Neuronal stem cell (in vitro differentiated cells): Measurements from ENCODE around the gene WNT8B.

ENCODE experiments used
- DNase-seq: peaks from one replicate; pipeline ENCODE4 v3.0.0-alpha.2; 2013; ENCODE audit warnings: low spot score
- H2AFZ ChIP-seq: one replicate; pipeline ENCODE4 v1.6.1; 2013; ENCODE audit warnings: mild to moderate bottlenecking, low read length, inconsistent platforms
- H2AK5ac ChIP-seq: 2 replicates; pipeline ENCODE4 v1.6.1; 2013; ENCODE audit warnings: low read depth, mild to moderate bottlenecking, inconsistent platforms, low read length, moderate library complexity, mixed read lengths
- H2BK120ac ChIP-seq: 2 replicates; pipeline ENCODE4 v1.6.1; 2013; ENCODE audit warnings: low read depth, mild to moderate bottlenecking, inconsistent platforms, low read length, moderate library complexity, mixed read lengths
- H2BK12ac ChIP-seq: one replicate; pipeline ENCODE4 v1.6.1; 2013; ENCODE audit warnings: low read length, inconsistent platforms
- H2BK15ac ChIP-seq: 2 replicates; pipeline ENCODE4 v1.6.1; 2013; ENCODE audit warnings: mild to moderate bottlenecking, low read length, inconsistent platforms, mixed read lengths
- H2BK5ac ChIP-seq: one replicate; pipeline ENCODE4 v1.6.1; 2013; ENCODE audit warnings: inconsistent platforms, mild to moderate bottlenecking, low read length, moderate library complexity
- H3K14ac ChIP-seq: one replicate; pipeline ENCODE4 v1.6.1; 2013; ENCODE audit warnings: low read length, inconsistent platforms
- H3K18ac ChIP-seq: 2 replicates; pipeline ENCODE4 v1.6.1; 2013; ENCODE audit warnings: low read length, inconsistent platforms
- H3K23ac ChIP-seq: 2 replicates; pipeline ENCODE4 v1.6.1; 2013; ENCODE audit warnings: low read depth, mild to moderate bottlenecking, mixed read lengths, low read length, inconsistent platforms; ENCODE audit not compliant: poor library complexity
- H3K27ac ChIP-seq: replicated peaks from 3 replicates; pipeline ENCODE4 v1.5.1; 2013; ENCODE audit warnings: low read length, inconsistent platforms
- H3K27me3 ChIP-seq, 3 experiments: 2 replicates each; pipeline ENCODE4 v1.6.1; 2013; ENCODE audit warnings: low read length in 3 of 3, mild to moderate bottlenecking in 2 of 3, inconsistent platforms in 1 of 3, low read depth in 1 of 3, mixed read lengths in 1 of 3, moderate library complexity in 1 of 3; ENCODE audit not compliant: control insufficient read depth in 3 of 3, insufficient read depth in 3 of 3
- H3K36me3 ChIP-seq, 2 donors: replicated peaks in 1 of 2; 2 replicates each; pipeline ENCODE4 v1.6.1; 2013; ENCODE audit warnings: low read length in 2 of 2; ENCODE audit not compliant: control insufficient read depth in 2 of 2, insufficient read depth in 2 of 2
- H3K4ac ChIP-seq: 2 replicates; pipeline ENCODE4 v1.6.1; 2013; ENCODE audit warnings: inconsistent platforms, mild to moderate bottlenecking, low read length, moderate library complexity
- H3K4me1 ChIP-seq, 2 donors: 1 replicate in 1 of 2; 2 replicates in 1 of 2; pipeline ENCODE4 v1.6.1; 2013; ENCODE audit warnings: low read length in 2 of 2, low read depth in 1 of 2; ENCODE audit not compliant: control insufficient read depth in 2 of 2, insufficient read depth in 1 of 2
- H3K4me2 ChIP-seq: one replicate; pipeline ENCODE4 v1.6.1; 2013; ENCODE audit warnings: mild to moderate bottlenecking, low read length, inconsistent platforms; ENCODE audit not compliant: insufficient read depth, poor library complexity, severe bottlenecking
- H3K4me3 ChIP-seq, 2 donors: 2 replicates each; pipeline ENCODE4 v1.5.1; 2013; ENCODE audit warnings: low read length in 2 of 2, mild to moderate bottlenecking in 2 of 2, inconsistent platforms in 1 of 2, moderate library complexity in 1 of 2
- H3K79me1 ChIP-seq: one replicate; pipeline ENCODE4 v1.6.1; 2013; ENCODE audit warnings: low read depth, mild to moderate bottlenecking, inconsistent platforms, low read length, moderate library complexity
- H3K9ac ChIP-seq: one replicate; pipeline ENCODE4 v1.6.1; 2013; ENCODE audit warnings: mild to moderate bottlenecking, low read depth, low read length, inconsistent platforms; ENCODE audit not compliant: poor library complexity
- H3K9me3 ChIP-seq, 2 donors: replicated peaks in 1 of 2; 2 replicates each; pipeline versions ENCODE3 to v1.6.1; 2013; ENCODE audit warnings: low read length in 2 of 2, mild to moderate bottlenecking in 2 of 2, inconsistent platforms in 1 of 2, low read depth in 1 of 2, mixed read lengths in 1 of 2, moderate library complexity in 1 of 2; ENCODE audit not compliant: control insufficient read depth in 2 of 2, insufficient read depth in 1 of 2
- H4K8ac ChIP-seq: one replicate; pipeline ENCODE4 v1.6.1; 2013; ENCODE audit warnings: low read depth, mild to moderate bottlenecking, inconsistent platforms, low read length, moderate library complexity
- H4K91ac ChIP-seq: one replicate; pipeline ENCODE4 v1.6.1; 2013; ENCODE audit warnings: low read length, low read depth, mild to moderate bottlenecking, inconsistent platforms; ENCODE audit not compliant: poor library complexity
- WGBS, 2 donors: extraction: QIAGEN DNeasy Blood & Tissue Kit; methylation state at CpG; one replicate each; pipeline ENCODE4 v1.1.7; 2013; ENCODE audit warnings: missing lambda C conversion rate in 2 of 2, mixed read lengths in 1 of 2; ENCODE audit not compliant: insufficient read length in 2 of 2, insufficient replicate concordance in 1 of 2; ENCODE audit errors: extremely low coverage in 2 of 2; 5-methylcytosine and 5-hydroxymethylcytosine counted together

WNT8B gene

DNA sequence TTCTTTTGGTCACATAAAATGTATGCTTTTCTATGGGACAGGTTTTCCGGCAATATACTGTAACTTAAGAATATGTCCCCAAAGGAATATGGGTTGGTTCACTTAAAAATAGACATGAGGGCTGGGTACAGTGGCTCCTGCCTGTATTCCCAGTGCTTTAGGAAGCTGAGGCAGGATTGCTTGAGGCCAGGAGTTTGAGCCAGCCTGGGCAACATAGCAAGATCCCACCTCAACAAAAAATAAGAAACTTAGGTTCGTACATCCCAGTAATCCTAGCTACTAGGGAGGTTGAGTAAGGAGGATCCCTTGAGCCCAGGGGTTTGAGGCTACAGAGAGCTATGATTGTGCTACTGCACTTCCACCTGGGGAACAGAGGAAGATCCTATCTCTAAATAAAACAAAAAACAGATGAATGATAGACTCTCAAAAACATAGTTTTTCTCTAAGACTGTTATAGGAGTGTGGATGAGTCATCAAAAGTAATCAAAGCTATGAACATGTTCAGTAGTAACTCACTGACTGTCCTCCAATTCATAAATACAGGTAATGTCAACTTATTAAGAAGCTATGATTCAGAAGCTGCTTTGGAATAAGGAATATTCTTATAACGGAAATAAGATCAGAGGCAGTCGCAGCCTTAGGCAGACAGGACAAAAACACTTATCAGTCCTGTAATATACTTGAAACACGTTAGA, 59.4 kb downstream of the WNT8B start:
- Histone ChIP-seq H3K9ac (no peak overlapping the region), H3K18ac (no peak overlapping the region), H3K36me3 (peaks cover 16 to 51% of the 10 kb centered on the region in 2 donors), H3K14ac (no peak overlapping the region), H4K8ac (no peak overlapping the region), H2BK120ac (no peak overlapping the region), H2AFZ (no peak overlapping the region), H3K27ac (no peak overlapping the region), H3K23ac (no peak overlapping the region), H2BK5ac (no peak overlapping the region), H3K79me1 (no peaks in the 10 kb centered on the region), H3K4ac (no peak overlapping the region), H2BK15ac (no peak overlapping the region), H2AK5ac (no peak overlapping the region), H3K4me2 (no peak overlapping the region), H3K9me3 (no peaks in the 10 kb centered on the region), H3K4me1 (no peaks in the 10 kb centered on the region), H3K27me3 (peaks cover 0 to 13% (median 0%) of the 10 kb centered on the region in 3 experiments), H4K91ac (no peak overlapping the region), H3K4me3 (no peak overlapping the region), H2BK12ac (no peak overlapping the region)
- DNase-seq: no peak
- no CpG with 5 or more reads among the region's 5 CpGs for WGBS, 2 donors

DNA sequence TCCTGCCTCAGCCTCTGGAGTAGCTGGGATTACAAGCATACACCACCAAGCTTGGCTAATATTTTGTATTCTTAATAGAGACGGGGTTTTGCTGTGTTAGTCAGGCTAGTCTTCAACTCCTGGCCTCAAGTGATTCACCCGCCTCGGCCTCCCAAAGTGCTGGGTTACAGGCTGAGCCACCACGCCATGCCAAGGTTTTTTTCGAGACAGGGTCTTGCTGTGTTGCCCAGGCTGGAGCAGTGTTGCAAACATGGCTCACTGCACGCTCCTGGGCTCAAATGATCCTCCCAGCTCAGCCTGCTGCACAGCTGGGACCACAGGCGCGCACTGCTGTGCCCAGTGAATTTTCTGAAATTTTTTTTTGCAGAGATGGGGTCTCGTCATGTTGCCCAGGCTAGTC, 60.1 kb downstream of the WNT8B start:
- Histone ChIP-seq H3K18ac (no peak overlapping the region), H2AK5ac (no peak overlapping the region), H2BK120ac (no peak overlapping the region), H3K4me2 (no peak overlapping the region), H2BK5ac (no peak overlapping the region), H3K4me1 (no peaks in the 10 kb centered on the region), H2BK12ac (no peak overlapping the region), H3K9me3 (no peaks in the 10 kb centered on the region), H3K4me3 (no peak overlapping the region), H3K79me1 (no peaks in the 10 kb centered on the region), H3K4ac (no peak overlapping the region), H3K23ac (no peak overlapping the region), H3K27me3 (peaks cover 0 to 13% (median 0%) of the 10 kb centered on the region in 3 experiments), H3K14ac (no peak overlapping the region), H3K27ac (no peak overlapping the region), H3K36me3 (peaks cover 16 to 57% of the 10 kb centered on the region in 2 donors), H3K9ac (no peak overlapping the region), H4K91ac (no peak overlapping the region), H4K8ac (no peak overlapping the region), H2AFZ (no peak overlapping the region), H2BK15ac (no peak overlapping the region)
- DNase-seq: no peak
- WGBS, 2 donors: no CpG with 5 or more reads among the region's 9 CpGs

DNA sequence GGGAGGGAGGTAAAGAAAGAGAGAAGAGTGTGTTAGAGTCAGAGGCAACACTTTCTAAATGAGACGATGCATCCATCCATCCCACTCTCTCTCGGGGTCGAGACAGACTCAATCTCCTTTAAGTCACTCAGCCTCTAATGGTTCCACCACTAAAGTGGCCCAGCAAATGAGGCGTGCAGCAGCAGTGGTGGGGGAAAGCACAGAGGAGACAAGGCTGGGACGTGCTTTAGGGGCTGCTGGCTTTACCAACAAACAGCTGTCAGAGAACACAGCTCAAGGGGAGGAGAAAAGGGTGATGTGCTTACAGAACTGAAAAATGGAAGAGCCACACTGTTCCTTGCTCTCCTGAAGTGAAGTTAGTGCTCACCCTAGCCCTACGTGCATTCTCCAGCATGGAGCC, 61.4 kb downstream of the WNT8B start:
- Histone ChIP-seq H3K23ac (no peak overlapping the region), H2AK5ac (no peak overlapping the region), H3K4me2 (no peak overlapping the region), H2BK15ac (no peak overlapping the region), H4K8ac (no peak overlapping the region), H3K4me1 (peaks cover 2 to 10% of the 10 kb centered on the region in 2 donors), H3K18ac (no peak overlapping the region), H3K9me3 (no peaks in the 10 kb centered on the region), H3K4ac (no peak overlapping the region), H2BK120ac (no peak overlapping the region), H2BK12ac (no peak overlapping the region), H3K27ac (no peak overlapping the region), H2AFZ (no peak overlapping the region), H3K14ac (no peak overlapping the region), H3K36me3 (peaks cover 16 to 64% of the 10 kb centered on the region in 2 donors), H3K27me3 (peaks cover 0 to 13% (median 0%) of the 10 kb centered on the region in 3 experiments), H3K9ac (no peak overlapping the region), H3K79me1 (peaks cover 3% of the 10 kb centered on the region), H4K91ac (no peak overlapping the region), H2BK5ac (no peak overlapping the region), H3K4me3 (no peak overlapping the region)
- DNase-seq: no peak
- WGBS, 2 donors: no CpG with 5 or more reads among the region's 6 CpGs

DNA sequence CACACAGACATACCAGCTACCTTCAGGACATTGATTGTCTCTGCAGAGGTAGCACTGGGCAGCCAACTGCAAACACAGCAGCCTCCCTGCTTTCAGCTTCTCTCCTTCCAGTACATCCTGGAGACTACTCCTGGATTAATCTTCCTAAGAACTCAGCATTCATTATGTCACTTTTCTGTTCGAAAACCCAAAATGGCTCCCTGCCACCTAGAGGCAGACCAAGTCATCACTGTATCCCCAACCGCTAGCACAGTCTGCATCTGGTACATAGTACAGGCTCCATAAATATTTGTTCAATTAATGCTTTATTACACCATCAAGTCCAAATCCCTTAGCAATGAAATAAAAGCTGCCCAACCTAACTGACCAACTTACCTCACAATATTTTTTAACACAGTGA, 61.8 kb downstream of the WNT8B start:
- no peak overlapping the region for H2BK12ac ChIP-seq
- H3K79me1 ChIP-seq: peaks cover 4% of the 10 kb centered on the region
- no peak overlapping the region for H3K4ac ChIP-seq
- no peak overlapping the region for H2AK5ac ChIP-seq
- no peak overlapping the region for H3K9ac ChIP-seq
- H2BK5ac ChIP-seq: no peak overlapping the region
- H3K18ac ChIP-seq: no peak overlapping the region
- H3K27me3 ChIP-seq: peaks cover 0 to 11% (median 0%) of the 10 kb centered on the region in 3 experiments
- DNase-seq: no peak
- H3K4me3 ChIP-seq: no peak overlapping the region
- H2BK15ac ChIP-seq: no peak overlapping the region
- H4K8ac ChIP-seq: no peak overlapping the region
- peaks cover 2 to 10% of the 10 kb centered on the region in 2 donors for H3K4me1 ChIP-seq
- H4K91ac ChIP-seq: no peak overlapping the region
- no CpG with 5 or more reads among the region's 2 CpGs for WGBS, 2 donors
- no peaks in the 10 kb centered on the region for H3K9me3 ChIP-seq
- no peak overlapping the region for H2BK120ac ChIP-seq
- H3K4me2 ChIP-seq: no peak overlapping the region
- no peak overlapping the region for H3K27ac ChIP-seq
- H3K14ac ChIP-seq: no peak overlapping the region
- no peak overlapping the region for H2AFZ ChIP-seq
- no peak overlapping the region for H3K23ac ChIP-seq
- H3K36me3 ChIP-seq: peaks cover 16 to 64% of the 10 kb centered on the region in 2 donors
